Lung microvascular endothelial cell (primary cell): ENCODE data around the gene UCKL1. TPM values are rescaled to one million over a fixed set of nuclear protein-coding genes. Genes with fewer than 3 reads are reported as not detected.
A peak's percentile ranks its signal among the peaks of the same experiment; 100 is the strongest.
"Not testable (repeated sequence)": the region's sequence is repeated elsewhere in the genome, so short reads cannot be mapped to it uniquely, and the experiment has no call there.

Experiments
- DNase-seq, 2 donors: peaks; one replicate each; pipeline versions ENCODE4 v3.0.0 to v3.0.0-alpha.2; 2010; ENCODE audit warnings: low read depth in 2 of 2
- total RNA-seq: library from RNA; depleted of rRNA; stranded (reverse); fragments of >200 nt; gene quantifications from 2 replicates; pipeline ENCODE4 v1.2.1, GENCODE V29; 2014

UCKL1 gene
- total RNA-seq, 1 donor from 2014 or later, result 29.6 TPM

DNA sequence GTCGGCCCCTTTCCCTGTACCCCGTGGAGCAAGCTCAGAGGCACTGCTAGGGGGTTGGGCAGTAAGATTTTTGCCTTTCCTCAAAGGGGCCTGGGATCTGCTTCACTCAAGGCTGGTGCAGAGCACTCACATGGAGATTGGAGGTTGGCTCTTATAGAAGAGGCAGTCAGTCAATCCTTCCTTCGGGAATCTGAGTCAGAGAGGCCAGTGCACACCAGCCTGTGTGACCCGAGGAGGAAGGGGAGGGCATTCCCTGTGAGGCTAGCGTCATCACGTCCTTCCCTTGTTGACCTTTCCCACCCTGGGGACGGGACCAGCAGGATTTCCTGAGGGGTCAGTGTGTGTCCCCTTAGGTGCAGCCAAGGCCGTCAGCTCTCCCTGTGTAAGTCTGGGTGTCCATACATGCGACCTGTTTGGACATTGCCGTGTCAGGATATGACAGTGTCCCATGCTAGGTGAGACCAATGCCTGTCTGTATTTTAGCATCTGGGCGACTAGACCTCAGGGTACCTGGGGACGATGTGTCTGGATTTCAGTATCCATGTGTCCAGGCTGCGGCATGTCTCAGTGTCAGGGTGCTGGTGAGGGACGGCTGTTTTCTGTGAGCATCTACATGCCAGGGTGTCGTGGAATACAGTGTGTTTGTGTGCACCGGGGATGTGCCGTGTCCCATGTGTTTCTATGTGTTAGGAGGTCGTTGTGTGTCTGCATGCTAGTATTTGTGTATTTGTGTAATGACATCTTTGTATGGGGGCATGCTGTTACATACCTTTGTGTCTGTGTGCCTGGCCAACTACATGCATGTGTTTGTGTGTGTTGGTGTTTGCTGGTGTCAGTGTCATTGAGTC, 16.3 kb upstream of the UCKL1 start:
- peak; percentile 81 to 83 for DNase-seq

- not testable (repeated sequence) for DNase-seq
Measured at GRCh38 chr20:63971960-63972311, 15.7 kb upstream of the UCKL1 start.

DNA sequence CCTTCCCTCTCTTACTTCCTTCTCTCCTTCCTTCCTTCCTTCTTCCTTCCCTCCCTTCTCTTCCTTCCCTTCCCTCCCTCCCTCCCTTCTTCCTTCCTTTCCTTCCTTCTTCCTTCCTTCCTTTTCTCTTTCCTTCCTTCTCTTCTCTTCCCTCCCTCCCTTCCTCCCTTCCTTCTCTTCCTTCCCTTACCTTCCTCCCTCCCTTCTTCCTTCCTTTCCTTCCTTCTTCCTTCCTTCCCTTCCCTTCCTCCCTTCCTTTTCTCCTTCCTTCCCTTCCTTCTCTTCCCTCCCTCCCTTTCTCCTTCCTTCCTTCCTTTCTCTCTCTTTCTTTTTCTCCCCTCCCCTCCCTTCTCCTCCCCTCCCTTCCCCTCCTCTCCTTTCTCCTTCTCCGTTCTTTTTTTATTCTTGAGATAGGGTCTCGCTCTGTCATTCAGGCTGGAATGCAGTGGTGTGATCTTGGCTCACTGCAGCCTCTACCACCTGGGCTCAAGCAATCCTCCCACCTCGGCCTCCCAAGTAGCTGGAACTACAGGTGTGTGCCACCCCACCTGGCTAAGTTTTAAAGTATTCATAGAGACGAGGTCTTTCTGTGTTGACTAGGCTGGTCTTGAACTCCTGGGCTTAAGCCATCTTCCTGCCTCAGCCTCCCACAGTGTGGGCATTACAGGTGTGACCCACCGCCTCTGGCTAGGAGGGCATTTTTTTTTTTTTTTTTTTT, 14.7 kb upstream of the UCKL1 start:
- DNase-seq, result no peak

DNA sequence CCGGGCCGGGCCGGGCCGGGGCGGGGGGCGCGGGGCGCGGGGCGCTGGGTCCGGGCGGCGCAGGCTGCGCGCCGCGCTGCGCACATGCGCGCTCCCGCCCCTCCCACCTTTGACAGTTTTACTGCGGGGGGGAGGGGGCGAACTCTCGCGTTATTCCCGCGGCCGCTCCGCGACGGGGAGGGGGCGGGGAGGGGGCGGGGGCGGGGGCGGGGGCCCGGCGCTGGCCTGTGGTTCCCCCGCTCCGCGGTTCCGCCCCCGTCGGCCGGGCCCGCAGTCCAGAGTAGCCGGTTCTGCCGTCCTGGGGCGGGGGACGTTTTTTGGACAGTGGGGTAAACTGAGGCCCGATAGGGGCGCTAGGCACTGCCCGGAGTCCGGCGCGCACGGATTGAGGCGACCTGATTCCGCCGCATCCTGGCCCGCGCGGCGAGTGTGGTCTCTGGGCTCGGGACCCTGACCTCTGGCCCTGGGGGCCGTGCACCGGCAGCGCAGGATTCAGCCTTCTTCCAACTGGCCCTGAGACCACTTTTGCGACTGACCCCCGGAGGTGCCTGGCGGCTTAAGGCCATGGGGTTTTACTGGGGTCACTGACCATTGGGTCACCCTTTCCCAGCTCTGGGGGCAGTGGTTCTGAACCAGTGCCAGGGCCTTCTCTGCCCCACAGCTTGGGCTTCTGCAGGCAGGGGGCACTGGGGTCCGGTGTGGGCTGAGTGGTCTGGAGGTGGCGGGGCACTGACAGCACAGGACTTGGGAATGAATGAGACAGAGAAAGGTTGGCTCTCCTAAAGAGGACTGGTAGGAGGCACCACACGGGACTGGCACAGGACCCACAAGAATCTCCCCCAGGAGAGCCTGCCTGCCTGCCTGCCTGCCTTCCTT, 13.9 kb upstream of the UCKL1 start, which contains the start of gene ZNF512B:
Gene ZNF512B, minus strand, starts transcription at position 93 of the 876 bp plus-strand sequence. CDS start 1,980 bp downstream, outside the sequence.
- DNase-seq, result peak; percentile 59 to 76

GRCh38 chr20:63968928-63969760, 12.9 kb upstream of the UCKL1 start:
- peak; percentile 8 to 13 for DNase-seq

- DNase-seq, result no peak
Measured at GRCh38 chr20:63968136-63968927, 12.1 kb upstream of the UCKL1 start.

DNA sequence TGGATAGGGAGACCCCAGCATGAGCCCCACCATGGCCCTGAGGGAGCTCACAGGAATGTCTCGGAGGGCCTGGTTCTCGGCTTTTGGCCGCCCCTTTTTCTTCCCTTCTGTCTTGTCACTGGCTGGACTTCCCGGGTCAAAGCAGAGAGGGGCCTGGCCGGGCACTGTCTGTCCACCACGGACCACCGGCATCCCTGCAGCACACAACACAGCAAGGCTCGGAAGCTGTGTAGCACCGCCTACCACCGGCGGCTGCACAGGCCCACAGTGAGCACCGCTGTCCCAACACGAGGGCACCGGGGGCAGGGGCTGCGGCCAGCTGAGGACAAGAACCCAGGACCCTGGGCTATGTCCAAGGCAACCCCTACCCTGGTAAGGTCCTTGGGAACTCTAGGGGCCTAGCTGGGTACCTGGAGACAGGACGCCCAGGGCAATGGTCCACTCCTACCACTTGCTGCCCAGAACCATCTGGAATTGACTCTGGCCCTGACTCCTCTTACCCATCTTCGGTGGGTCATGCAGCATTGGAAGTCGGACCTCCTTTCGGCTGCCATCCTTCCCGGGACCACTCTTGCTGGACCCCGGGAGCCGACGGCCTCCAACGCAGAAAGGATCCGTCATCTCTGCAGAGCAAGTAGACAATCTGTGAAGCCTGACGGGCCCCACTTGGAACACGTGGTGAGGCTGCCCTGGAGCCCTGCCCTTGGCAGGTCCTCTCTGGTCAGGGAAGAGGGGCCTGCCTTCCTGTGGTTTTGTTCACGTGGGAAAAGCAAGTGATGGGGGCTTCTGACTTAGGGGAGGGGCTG, 11.3 kb upstream of the UCKL1 start:
- DNase-seq, result peak in 1 of 2 donors; percentile 0

DNA sequence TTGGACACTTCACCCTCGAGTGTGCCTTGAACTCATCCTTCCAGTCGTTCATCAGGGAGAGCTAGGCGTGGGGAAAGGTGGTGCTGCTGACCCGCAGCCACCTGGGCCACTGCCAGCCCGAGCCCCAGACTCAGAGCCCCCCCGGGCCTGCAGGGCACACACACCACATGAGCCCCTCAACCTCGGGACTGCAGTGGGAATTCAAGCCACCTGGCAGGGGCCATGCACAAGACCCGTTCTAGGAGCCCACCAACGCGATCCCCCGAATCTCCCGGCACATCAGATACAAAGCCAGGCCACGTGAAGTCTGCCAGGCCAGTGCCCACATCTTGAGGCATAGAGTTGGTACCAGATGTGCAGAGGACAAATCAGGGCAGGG, 10.7 kb upstream of the UCKL1 start:
- no peak for DNase-seq

GRCh38 chr20:63966172-63966943, 10.1 kb upstream of the UCKL1 start:
- no peak for DNase-seq

GRCh38 chr20:63964412-63964811, 8.2 kb upstream of the UCKL1 start:
- no peak for DNase-seq

DNA sequence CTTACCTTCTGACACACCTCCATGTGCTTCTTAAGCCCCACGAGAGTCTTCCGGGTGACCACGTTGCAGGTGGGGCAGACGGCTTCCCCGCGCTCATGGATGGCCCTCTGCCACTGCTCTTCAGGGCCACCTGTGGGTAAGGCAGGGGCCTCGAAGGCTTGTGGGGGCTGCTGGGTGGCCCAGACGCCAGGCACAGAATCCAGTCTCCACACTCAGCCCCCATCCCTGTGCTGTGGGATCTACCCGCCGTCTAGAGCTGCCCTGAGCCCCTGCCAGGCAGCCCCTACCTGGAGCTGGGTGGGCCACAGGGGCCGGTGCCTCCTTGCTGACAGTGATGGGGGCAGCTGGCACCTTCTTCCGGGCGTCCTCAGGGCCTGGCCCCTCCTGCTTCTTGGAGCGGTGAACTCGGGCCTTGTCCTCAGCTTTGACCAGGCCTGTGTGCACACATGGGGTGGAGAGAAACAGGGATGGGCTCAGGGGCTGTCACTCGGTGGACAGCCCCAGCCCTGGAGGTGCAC, 7.6 kb upstream of the UCKL1 start:
- DNase-seq, result no peak

DNA sequence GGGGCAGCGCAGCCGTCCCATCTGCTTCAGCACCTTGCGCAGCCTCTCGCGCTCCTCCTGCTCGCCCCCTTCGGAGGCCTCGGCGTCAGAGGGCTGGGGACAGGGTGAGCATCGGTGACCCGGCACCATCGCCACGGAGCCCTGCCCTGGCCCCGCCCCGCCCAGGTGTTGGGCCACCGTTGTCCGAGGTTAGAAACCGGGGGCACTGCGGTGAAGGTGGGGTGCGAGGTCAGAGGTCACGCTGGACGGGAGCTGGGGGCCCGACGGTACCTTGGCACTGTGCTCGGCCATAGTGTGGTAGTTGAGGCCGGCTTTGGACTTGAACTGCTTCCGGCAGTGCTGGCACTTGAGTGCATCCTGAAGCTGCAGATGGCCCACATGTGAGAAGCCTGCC, 7.1 kb upstream of the UCKL1 start:
- DNase-seq, result no peak

DNA sequence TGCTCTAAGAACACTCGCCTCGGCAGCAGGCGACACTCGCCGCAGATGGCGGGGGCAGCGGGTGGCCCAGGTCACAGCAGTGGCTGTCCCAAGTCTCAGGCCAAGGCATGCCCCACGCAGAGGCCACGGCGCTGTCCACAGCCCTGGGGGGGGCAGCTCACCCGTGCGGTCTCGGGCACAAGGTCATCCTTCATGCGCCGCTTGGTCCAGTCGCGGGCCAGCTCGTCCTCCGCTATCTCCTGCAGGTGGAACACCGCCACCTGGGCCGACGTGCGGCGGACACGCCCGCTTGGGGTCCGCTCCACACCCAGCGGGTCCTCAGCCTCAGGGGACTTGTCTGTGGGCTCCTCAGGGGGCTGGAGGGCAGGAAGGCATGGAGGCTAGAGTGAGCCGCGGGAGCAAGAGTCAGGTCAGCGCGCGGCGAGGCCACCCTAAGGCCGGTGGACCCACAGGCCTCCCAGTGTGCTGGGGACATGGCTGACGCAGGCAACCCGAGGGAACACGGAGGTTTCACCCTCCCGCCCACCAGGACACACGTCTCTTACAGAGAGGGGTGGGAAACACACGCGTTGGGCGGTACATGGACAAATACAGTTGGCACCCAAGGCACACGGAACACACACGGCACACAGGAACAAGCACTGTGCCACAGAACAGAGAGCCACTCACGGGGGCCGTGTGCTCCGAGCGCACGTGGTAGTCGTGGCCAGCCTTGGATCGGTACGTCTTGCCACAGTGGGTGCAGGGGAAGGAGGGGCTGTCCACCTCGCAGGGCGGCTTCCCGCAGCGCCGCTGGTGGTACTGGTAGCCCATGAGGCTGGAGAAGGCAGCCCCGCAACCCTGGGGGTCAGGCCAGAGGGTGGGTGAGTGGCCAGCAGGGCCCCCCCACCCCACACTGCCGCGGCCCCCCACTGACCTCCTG, 6.5 kb upstream of the UCKL1 start:
- DNase-seq, result no peak

DNA sequence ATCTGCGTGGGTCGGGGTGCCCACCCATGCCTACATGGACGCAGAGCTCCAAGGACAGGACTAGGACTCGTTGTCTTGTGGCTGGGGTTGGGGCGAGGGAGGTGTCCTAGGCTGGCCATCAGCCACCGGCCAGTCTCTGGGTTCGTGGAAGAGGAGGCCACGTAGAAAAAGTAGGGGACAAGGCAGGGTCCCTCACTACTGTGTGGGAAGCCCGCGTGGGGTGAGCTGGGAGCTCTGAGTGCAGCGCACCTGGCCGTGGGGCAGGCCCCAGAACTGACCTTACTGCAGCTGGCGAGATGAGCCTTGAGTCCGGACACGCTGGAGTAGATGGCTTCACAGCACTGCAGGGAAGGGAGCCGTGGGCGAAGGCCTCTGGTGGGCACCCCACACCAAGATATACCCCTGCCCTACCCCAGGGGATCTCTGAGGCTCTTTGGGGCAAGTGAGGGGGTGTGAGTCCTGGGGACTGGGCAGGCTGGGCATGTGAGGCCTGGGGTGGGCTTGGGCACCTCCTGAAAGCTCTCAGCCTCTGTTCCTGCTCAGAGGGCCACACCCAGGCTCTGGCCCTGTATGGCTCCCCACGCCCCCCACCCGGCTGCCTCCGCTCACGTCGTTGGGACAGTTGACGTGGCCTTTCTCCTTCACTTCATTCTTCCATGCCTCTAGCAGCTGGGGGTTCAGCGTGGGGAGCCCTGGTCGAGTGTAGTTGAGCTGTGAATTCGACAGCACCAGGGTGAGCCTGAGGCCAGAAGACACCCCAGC, 5.6 kb upstream of the UCKL1 start:
- DNase-seq, result no peak

GRCh38 chr20:63960654-63961621, 4.7 kb upstream of the UCKL1 start:
- not testable (repeated sequence) for DNase-seq
